GM21390 (cell line): ENCODE results near the gene ARV1.
"Not testable (repeated sequence)": the region's sequence is repeated elsewhere in the genome, so short reads cannot be mapped to it uniquely, and the experiment has no call there.

Experiments used
- ATAC-seq: cut with Tn5 transposase; IDR thresholded peaks from one replicate; pipeline ENCODE4 v1.9.1; 2021; ENCODE audit not compliant: unreplicated experiment

Gene ARV1

GRCh38 chr1:230976825-230977747 is 1.8 kb upstream of the ARV1 start:
- ATAC-seq = no peak

GRCh38 chr1:230977761-230978490 is 968 bp upstream of the ARV1 start:
- peak; percentile 15 for ATAC-seq

- ATAC-seq = no peak
Observed at GRCh38 chr1:230979389-230979716, 459 bp downstream of the ARV1 start.

- no peak for ATAC-seq
Observed at GRCh38 chr1:230979952-230980351, 1.1 kb downstream of the ARV1 start.

GRCh38 chr1:230982696-230983095 is 3.8 kb downstream of the ARV1 start:
- ATAC-seq = no peak

- ATAC-seq = no peak
Observed at GRCh38 chr1:230983811-230984210, 4.9 kb downstream of the ARV1 start.

GRCh38 chr1:230984622-230985515 is 6.0 kb downstream of the ARV1 start:
- not testable (repeated sequence) for ATAC-seq

- ATAC-seq = no peak
Observed at GRCh38 chr1:230985711-230986110, 6.8 kb downstream of the ARV1 start.

GRCh38 chr1:230986976-230987375 is 8.1 kb downstream of the ARV1 start:
- ATAC-seq = no peak

- ATAC-seq = no peak
Observed at GRCh38 chr1:230987448-230987847, 8.6 kb downstream of the ARV1 start.

GRCh38 chr1:230992100-230992774 is 13.3 kb downstream of the ARV1 start:
- no peak for ATAC-seq

GRCh38 chr1:230994860-230995259 is 16.0 kb downstream of the ARV1 start:
- ATAC-seq = no peak

GRCh38 chr1:231000201-231000600 is 21.3 kb downstream of the ARV1 start:
- ATAC-seq = no peak

- ATAC-seq = no peak
Observed at GRCh38 chr1:231000639-231001038, 21.7 kb downstream of the ARV1 start.

GRCh38 chr1:231001892-231002291 is 23.0 kb downstream of the ARV1 start:
- ATAC-seq = no peak

GRCh38 chr1:231007535-231007934 is 28.6 kb downstream of the ARV1 start:
- not testable (repeated sequence) for ATAC-seq

- no peak for ATAC-seq
Observed at GRCh38 chr1:231011360-231011759, 32.5 kb downstream of the ARV1 start.

GRCh38 chr1:231011963-231012362 is 33.1 kb downstream of the ARV1 start:
- no peak for ATAC-seq

GRCh38 chr1:231013391-231014015 is 34.6 kb downstream of the ARV1 start:
- ATAC-seq = no peak

- no peak for ATAC-seq
Observed at GRCh38 chr1:231016234-231016633, 37.3 kb downstream of the ARV1 start.
